ENCODE data around the gene CHD5.

Gene CHD5

DNA sequence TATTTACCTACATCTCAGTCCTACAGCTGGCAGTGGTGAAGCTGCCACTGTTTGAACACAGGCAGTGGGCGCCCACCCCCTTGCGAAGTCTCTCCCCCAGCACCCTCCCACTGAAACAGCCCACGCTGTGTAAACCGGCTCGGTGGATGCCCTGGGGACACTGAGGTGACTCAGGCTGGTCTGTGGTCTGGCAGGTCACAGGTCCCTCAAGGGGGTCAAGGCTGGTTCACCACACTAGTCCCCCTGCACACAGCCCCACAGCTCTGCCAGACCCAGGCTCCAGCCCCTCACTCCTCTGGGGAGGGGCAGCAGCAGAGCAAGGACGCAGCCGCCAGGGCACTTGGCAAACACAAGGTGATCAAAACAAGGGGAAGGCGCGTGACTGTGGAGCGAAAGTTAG, 7.6 kb downstream of the CHD5 start:
- no peak for DNase-seq (ENCODE audit: low spot score)

DNA sequence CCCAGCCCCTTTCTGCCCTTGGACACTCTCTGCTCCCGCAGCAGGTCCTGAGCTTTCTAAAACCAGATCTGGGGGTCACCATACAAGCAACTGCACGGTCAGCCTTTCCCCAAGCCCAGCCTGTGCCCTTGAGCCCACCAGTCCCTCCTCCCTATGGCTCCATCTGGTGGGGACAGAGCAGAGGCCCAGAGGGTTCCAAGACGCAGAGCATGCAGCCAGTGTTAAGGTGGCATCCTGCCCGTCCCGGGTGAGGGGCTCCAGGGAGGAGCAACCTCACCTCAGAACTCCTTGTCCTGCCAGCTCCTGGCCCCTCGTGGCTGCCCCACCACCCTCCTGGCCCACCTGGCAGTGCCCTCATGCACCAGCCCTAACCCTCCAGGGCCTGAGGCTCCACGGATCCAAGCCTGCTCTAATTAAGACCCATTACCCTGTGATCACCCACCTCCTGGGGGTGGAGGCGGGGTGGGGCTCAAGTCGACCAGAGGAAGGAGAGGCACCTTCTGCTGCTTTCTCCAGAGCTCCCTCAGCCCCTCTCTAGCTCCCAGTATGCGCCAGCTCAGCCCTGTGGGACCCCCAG, 8.5 kb downstream of the CHD5 start:
- peak; percentile 79 for DNase-seq (ENCODE audit: low spot score)

DNA sequence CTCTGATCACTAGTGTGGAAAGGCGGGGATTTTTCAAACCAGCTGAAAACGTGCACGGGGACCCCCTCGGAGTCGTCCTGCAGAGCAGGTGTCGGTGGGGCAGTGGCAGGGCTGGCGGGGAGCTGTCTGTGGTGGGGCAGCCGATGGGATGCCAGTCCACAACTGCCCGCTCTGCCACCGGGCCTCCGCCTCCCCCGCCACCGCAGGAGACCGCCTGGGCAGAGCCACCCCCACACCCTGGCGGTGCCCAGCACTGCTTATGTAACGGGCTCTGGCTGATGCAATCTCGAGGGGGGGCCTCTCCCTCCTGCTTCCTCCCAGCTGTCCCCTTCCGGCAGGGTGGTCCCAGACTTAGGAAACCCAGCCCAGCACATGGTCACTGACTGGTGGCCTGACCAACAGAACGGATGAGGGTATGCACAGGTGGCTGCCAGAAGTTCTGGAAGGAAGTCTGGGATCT, 9.3 kb downstream of the CHD5 start:
- DNase-seq (ENCODE audit: low spot score), result peak; percentile 31

DNA sequence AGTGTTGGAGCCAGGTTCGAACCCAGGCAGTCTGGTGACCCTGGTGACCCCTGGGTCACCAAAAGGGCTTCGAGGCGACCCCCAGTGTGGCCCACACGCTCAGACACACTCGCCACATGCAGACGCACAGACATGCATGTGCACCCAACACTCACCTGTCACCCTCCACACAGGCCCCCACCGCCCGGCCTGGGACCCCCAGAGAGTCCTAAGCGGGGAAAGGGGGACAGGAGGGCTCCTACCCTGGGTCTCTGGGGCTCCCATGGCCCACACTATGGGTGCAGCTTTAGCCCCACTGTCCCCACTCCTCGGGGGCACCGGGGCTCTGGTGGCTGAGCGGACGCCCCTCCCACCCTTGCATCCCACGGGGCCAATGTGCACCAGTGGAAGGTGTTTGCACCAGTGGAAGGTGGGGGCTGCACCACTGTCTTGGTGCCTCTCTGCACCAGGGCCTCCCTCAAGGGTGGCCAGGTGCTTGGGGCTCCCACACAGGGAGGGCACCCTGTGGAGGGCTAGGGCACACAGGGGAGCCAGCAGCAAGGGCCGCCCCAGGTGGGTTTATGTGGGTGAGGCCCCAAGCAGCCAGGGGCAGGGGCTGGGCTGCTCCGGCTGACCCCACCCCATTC, 9.9 kb downstream of the CHD5 start:
- no peak for DNase-seq (ENCODE audit: low spot score)

DNA sequence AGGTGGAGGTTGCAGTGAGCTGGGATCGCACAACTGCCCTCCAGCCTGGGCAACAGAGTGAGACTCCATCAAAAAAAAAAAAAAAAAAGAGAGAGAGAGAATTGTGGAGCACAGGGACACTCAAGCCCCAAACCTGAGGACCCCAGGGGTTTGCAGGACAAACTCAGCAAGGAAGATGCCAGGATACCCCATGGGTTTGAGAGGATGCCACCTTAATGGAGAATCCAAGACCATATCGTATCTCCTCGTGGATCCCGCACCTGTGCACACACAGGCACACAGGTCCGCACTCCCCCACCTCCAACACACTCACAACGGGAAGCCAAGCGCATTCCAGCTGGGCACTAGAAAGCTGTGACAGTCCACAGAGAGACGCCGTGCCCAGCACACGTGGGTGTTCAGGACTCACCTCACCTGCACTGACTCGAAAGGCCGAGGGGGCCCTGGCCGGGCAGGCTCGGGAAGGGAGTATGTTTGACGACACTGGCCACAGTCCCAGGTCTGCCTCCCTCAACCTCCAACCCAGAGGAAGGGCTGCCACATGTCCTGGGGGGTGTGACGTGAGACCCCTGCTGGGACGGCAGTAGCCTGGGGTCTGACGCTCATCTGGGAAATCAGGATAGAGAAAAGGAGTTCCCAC, 11.1 kb downstream of the CHD5 start:
- no peak for DNase-seq (ENCODE audit: low spot score)

DNA sequence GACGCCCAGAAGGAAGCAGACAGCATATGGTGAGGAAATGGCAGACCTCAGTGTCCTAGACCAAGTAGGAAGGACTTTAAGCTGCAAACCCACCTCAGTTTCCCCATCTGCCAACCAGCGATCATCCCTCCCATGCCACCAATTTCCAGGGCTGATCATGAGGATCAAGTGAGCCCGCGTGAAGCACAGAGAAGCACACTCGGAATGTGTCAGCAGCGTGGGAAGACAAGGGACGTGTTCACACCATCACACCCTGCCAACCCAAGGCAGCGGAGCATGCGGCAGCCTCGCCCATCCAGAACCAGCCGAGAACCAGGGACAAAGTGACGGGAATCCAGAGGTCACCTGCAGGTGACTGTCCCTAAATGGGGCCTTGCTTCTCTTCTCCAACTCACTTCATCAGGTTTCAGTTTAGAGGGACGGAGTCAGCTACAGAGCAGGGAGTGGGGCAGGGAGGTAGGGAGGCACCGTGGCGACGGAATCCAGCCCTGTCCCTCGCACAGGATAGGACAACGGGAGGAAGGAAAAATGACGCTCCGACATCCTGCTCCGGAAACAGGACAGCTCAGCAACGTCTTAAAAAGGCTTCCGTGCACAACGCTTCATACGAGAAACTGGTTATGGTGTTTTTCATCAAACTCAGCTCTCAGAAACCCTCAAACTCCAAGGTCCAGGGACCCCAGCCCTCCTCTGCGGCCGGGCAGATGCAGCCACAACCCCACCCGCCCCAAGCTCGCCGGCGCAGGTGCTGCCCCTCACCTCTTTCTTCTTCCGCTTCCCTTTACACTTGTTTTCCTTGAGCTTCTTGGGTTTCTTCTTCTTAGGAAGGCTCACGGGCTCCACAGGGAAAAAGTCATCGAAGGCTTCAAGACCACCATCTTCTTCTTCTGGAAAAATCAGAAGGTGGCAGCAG, 12.5 kb downstream of the CHD5 start:
- DNase-seq (ENCODE audit: low spot score), result no peak

DNA sequence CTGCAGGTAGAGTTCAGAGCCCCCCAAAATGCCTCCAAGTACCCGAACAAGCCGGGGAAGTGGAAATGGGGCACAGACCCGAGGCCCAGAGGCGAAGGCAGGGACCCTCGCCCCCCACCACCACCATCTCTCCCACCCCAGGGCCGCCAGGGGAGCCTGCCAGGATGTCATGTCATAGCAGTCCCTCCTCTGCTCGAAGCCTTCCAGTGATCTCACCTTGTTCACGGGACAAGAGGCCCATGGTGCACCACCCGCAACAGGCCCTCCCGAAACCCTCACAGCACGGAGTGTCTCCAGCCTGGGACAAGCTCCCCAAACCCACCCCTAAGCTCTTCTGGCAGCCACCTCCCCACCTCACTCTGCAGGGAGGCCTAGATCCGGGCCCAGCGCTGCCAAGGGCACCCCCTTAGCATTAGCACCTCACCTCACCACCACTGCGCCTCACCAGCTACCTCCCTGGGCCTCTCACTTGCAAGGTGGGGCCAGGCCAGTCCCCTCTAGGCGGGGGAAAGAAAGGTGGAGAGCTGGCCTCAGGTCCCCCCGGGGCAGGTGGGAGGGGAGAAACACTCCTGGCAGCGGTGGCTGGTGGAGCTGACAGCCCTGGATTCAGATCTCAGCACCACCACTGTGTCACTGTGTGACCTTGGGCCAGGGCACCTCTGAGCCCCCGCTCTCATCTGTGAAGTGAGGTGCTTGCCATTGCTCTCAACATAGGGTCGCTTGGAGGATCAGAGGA, 13.3 kb downstream of the CHD5 start:
- DNase-seq (ENCODE audit: low spot score), result peak; percentile 26

DNA sequence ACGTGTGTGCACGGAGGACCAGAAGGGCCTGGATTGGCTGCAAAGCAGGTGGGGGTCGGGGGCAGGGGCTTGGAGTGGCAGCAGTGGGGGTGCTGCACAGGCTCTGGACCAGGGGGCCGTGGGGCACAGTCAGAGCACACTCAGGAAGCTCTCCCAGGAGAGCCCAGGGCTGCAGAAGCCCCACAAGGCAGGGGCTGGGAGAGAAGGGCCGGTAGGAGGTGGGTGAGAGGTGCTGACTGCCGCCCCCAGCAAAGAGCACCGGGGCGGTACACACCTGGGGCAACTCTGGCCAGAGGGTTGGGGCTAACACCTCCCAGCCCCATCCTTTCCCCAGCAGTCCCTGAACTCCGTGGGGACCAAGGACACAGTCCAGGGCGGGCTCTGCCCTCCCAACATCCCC, 13.9 kb downstream of the CHD5 start:
- DNase-seq (ENCODE audit: low spot score), result no peak

DNA sequence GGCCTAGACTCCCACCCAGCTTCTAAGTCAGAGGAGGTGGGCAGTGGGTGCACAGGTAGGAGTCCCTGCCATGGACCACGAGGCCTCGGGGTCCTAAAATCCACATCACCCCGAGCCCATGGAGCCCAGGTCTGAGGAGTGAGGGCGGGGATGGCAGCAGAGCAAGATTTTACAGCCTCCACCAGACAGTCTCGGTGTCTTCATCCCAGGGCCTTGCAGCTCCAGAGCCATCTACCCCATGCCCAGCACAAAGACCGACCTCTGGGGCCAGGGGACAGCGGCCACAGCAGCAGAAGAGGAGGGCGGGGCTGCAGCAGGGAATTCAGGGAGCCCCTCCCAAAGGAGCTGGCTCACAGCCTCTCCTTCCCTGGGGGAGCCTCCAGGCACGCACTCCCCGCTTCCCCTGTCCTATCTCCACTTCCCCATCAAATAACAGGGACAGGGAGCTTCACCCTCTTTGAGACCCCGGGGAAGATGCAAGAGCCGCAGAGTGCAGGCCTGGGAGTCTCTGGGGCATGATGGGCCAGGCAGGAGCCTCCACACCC, 14.6 kb downstream of the CHD5 start:
- peak; percentile 14 for DNase-seq (ENCODE audit: low spot score)

DNA sequence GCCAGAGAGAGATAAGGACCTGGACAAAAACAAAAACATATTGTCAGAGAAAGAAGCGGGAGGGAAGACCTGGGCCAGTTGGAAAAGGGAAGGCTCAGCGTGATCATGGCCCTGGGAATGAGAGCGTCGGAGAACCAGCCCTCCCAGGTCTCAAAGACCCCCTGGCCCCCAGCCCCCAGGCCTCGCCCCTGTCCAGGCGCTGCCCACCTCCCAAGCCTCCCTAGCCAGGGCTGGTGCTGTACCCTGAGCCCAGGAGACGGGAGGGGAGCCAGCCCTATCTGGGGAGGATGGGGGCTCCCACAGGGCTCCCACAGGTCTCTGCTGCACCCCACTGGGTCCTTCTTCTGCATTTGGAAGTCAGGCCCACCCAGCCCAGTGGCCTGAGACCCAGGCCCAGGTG, 15.1 kb downstream of the CHD5 start:
- no peak for DNase-seq (ENCODE audit: low spot score)

DNA sequence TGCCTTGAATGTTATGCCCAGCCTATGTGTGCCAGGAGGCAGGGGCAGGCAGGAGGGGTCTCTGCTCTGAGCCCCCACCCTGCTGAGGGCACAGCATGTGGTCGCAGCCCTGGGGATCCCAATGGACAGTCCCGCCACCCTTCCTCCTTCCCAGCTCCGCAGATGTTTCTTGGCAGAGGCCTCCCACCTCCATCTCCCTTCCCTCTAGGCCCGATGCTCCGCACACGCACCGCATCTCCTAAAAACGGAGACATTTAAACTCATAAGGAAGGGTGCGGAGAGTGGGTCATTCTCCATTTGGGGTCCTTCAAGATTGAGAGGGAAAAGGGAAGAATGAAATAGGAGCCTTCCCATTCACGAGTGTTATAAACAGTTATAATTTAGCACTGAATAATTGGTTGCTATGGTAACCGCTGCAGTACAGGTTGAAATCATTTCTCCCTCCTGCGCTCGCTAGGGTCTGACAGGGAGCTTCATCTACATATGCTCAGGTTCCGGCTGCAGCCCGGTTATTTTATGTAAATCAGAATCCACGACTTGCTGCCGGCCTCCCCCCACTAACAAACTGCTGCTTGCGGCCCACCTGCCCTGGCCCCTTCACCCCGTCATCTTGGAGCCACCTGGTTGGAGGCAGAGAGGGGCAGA, 16.0 kb downstream of the CHD5 start:
- DNase-seq (ENCODE audit: low spot score), result no peak

DNA sequence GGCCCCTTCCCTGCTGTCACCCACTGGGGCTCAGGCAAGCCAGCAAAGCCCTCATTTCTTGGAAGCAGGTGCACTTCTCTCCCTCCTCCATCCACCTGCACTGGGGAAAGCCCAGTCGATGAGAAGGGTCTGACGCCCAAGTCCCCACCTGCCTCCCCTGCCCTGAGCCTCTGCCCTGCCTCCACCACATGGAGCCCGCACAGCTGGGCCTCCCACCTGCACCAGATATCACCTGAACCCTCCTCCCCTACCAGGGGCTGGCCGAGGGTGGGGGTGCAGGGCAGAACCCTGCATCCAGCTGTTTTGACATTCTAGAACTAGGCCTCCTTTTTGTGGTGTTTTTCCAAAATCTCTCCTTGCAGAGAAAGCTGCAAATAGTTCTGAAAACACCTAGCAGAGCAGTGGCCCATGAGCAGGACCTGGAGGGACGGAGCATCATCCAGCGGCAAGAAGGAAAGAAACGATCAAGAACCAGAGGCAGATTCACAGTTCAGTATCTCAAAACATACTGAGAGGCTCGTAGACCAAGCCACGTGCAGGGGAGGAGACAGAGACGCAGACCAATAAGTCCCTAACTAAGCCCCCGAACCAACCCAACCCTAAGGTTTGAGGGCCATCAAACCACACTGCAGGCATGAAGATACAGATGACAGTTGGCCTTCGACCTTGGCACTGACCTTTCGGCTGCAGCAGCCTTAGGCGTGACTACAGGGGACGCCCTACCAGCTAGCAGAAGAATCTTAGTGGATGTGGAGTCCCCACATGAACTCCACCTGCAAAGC, 16.7 kb downstream of the CHD5 start:
- DNase-seq (ENCODE audit: low spot score), result no peak

DNA sequence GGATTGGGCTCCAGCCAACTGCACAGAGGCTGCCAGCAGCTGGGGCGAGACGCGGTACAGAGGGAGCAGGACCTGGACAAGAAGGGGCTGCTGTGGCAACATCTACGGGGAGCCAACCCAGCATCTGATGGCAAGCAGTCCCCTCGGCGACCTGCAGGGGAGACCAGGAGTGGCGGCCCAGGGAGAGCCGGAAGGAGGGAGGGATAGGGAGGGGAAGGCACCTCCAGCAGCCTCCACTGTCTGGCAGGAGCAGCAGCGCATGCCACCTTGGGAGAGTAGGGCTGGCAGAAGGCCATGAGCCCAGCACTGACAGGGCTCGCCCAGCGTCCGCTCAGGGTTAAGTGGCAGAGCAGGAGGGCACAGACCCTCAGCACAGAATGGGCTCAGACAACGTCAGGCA, 17.3 kb downstream of the CHD5 start:
- peak; percentile 79 for DNase-seq (ENCODE audit: low spot score)

DNA sequence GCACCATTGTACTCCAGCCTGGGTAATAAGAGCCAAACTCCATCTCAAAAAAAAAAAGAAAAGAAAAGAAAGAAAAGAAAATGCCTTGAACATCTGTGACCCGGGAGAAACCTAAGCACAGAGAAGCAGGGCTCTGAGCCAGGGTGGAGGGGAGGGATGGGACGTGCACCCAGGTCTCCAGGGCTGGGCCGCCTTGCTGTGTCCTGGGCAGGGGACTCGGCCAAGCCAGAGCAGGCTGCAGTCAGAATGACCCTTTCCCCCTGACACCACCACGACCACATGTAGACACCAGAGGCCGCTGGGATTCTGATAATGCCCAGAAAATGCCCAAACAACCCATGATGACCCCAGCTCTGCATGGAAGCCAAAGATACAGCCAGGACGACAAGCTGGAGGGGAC, 17.8 kb downstream of the CHD5 start:
- DNase-seq (ENCODE audit: low spot score), result no peak

DNA sequence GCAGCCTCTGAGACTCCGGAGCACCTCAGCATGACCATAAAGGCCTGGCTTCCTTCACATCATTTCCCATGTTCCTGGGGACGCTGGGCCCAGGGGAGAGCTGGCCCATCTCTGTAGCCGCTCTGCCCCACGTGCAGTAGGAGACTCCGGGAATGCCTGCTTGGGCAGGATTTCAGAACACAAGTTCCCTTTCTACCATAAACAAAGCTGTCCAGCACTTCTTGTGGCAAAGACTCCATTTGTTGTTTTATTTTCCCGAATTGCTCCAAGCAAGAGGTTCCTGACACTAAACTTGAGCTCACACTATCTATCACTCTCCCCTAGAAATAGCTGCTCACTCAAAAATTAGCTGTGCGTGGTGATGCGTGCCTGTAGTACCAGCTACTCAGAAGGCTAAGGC, 21.9 kb downstream of the CHD5 start:
- DNase-seq (ENCODE audit: low spot score), result no peak

DNA sequence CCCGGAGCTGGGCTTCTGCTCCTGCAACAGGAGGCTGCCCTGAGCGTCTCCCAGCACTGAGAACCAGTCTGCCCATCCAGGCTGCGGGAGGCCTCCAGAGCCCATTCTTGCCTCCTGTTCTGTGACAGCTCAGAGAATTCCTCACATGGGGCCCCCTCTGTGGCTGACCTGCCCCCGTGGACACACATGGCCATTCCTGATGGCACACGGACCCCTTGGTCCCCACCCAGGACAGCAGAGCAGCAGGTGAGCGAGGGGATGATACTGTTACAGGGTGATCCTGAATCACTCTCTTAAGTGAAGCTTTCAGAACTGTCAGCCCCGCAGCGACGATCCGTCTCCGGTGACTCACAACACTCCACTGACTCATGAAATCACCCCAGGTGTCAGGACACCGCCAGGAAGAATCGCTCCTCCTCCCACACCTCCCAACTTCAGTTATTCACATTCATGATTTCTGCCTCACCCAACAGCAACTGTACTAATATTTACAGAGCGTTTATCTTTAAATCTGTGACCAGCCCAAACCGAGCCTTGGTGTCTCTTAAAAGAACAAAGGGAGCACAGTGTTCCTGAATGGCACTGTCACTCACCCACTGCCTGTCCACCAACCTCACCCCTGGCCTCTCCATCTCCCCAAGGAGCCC, 22.5 kb downstream of the CHD5 start:
- DNase-seq (ENCODE audit: low spot score), result no peak

DNA sequence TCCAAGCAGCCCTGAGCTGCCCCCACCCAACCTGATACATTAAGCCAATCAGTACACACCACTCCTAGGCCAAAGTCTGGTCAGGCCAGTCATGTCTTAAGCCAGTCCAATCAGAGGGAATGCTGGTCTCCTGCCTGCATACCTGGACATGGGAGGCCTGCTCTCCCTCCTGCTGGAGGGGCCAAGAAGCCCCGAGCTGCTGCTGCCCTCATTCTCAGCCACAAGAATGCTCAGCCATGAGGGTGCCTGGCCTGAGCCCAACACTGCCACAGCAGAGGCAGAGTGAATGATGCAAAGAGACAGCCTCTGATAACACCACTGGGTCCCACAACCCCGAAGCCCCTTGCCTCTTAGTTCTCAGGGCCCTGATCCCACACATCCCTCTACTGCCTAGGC, 23.0 kb downstream of the CHD5 start:
- no peak for DNase-seq (ENCODE audit: low spot score)

DNA sequence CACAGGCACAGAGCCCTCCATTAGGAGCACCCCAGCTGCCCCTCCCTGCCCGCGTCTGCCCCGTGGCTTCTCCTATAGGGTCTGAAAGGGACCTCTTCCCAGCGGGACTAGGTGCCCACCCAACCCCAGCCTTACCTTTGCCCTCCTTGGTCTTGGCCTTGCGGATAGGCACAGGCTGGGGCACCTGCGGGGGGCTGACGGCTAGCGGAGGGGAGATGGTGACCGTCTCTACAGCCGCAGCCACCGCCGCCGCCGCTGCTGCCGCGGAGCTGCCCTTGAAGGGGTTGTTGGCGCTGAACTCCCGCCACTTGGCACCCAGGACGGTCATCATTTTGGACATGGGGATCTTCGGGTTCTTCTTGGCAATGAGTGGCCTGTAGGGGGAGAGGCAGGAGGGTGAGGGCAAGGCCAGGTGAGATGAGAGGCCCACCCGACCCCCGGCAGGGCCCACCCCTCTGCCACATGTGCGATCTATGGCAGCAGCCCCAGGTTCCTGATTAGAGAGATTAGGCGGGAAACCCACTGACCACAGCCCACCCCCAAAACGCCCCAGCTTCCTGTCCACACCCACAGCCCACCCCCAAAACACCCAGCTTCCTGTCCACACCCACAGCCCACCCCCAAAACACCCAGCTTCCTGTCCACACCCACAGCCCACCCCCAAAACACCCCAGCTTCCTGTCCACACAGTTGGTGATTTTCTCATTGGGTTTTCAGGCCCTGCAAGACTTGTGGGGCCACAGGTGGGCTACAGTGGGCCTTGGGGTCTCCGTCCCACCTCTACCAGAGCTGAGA, 25.4 kb downstream of the CHD5 start:
- no peak for DNase-seq (ENCODE audit: low spot score)

DNA sequence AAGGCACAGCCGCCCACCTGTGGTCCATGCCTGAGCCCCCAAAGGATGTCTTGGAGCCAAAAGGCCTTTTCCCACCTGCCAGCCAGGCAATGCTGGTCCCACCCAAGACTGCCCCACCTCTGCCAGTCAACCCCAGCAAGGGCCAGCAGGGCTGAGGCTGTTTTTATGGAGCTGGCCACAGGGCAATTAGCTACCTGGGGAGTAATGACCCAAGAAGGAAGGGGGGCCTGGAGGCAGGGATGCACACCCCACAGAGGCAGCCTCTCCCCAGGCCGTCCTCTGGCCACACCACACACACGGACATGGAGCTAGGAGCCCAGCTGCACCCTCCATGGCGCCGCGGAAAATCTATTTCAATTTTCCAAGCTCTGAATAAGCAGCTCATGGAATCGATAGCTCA, 27.2 kb downstream of the CHD5 start:
- DNase-seq (ENCODE audit: low spot score), result no peak
